Activated CD8-positive, alpha-beta memory T cell treated with anti-CD3 and anti-CD28 coated beads, Interleukin-2, amount 50 U/mL, for 1 hour (primary cell): ENCODE results near the gene LRR1.
"Not testable (repeated sequence)": the region's sequence is repeated elsewhere in the genome, so short reads cannot be mapped to it uniquely, and the experiment has no call there.

Experiments
- DNase-seq: peaks from one replicate; pipeline ENCODE4 v3.0.0-alpha.2; 2020; ENCODE audit errors: extremely low read depth

Gene LRR1

GRCh38 chr14:49623941-49624839 lies 25.4 kb downstream of the LRR1 start:
- no peak for DNase-seq

- peak; percentile 78 for DNase-seq
Observed at GRCh38 chr14:49633640-49634546, 35.2 kb downstream of the LRR1 start.

GRCh38 chr14:49634547-49635334 lies 36.0 kb downstream of the LRR1 start, which contains the start of gene DNAAF2:
DNAAF2 (minus strand) TSS chr14:49635244; CDS start chr14:49635149, 95 bp downstream.
- peak; percentile 38 for DNase-seq

- no peak for DNase-seq
Observed at GRCh38 chr14:49636866-49637265, 38.1 kb downstream of the LRR1 start.

- no peak for DNase-seq
Observed at GRCh38 chr14:49637534-49638078, 38.9 kb downstream of the LRR1 start.

- no peak for DNase-seq
Observed at GRCh38 chr14:49640540-49641417, 42.0 kb downstream of the LRR1 start.

GRCh38 chr14:49641697-49642129 lies 43.0 kb downstream of the LRR1 start:
- no peak for DNase-seq

GRCh38 chr14:49642163-49642562 lies 43.4 kb downstream of the LRR1 start:
- DNase-seq, result no peak

GRCh38 chr14:49653508-49653907 lies 54.8 kb downstream of the LRR1 start:
- no peak for DNase-seq

- DNase-seq, result no peak
Observed at GRCh38 chr14:49654511-49654910, 55.8 kb downstream of the LRR1 start.

- not testable (repeated sequence) for DNase-seq
Observed at GRCh38 chr14:49657500-49657899, 58.8 kb downstream of the LRR1 start.

GRCh38 chr14:49659526-49660455 lies 61.1 kb downstream of the LRR1 start:
- no peak for DNase-seq
